Stimulated activated CD4-positive, alpha-beta T cell treated with anti-CD3 and anti-CD28 coated beads, Interleukin-4, amount 100 ng/mL, for 48 hours (primary cell): ENCODE results near the gene UPF3A.
"Not testable (repeated sequence)": the region's sequence is repeated elsewhere in the genome, so short reads cannot be mapped to it uniquely, and the experiment has no call there.

ENCODE experiments used
- DNase-seq, 2 donors: peaks; one replicate each; pipeline ENCODE4 v3.0.0-alpha.2; 2020; ENCODE audit warnings: low read depth in 2 of 2

UPF3A gene

DNA sequence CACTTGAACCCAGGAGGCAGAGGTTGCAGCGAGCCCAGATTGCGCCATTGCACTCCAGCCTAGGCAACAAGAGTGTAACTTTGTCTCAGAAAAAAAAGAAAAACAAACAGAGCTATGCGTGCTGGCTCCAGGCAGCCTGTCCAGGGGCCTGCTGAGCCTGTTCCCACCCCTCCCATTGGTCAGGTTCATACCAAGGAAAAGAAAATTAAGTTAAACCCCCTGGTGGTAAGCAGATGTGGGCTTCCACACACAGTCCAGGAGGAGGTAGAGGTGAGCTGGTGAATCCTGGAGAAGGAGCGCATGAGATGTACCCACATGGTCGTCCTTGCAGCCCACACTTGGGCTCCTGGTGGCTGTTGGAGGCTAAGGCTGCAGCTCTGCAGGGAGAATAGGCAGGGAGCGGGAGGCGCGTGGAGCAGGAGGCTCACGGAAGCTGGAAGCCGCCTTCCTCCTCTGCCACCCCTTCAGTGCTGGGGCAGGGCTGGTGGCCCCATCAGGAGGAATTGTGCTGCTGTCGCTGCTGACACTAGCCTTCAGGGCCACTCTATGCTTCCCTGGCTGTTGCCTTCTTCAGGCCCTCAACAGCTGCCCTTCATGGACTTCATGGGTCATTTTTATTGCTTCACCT, 22.4 kb downstream of the UPF3A start:
- no peak for DNase-seq

DNA sequence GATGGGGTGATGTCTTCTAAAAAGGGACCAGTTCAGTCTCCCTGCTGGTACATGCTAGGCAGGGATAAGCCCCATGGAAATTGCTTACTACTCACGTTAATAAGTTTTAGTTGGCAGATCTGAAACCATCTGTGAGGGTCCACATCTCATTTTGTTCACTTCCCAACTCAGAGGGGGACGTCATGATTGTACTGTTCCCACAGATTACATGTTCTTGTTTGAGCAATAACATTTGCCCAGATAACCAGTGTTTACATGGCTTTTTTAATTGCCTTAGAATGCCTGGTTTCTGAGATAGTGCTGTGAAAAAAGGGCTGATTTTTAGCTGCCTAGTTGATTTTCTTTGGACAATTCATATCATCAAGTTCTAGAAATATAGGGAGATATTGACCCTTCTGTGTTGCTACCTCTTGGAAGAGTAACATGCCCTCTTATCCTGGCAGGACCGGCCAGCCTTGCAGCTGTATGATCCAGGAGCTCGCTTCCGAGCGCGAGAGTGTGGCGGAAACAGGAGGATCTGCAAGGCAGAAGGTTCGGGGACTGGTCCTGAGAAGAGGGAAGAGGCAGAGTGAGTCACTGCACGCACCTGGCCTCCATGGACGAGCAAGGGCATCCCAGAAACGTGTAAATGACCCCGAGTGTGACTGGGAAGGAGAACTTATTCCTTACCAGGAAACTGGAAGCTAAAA, 23.1 kb downstream of the UPF3A start:
- DNase-seq = no peak

DNA sequence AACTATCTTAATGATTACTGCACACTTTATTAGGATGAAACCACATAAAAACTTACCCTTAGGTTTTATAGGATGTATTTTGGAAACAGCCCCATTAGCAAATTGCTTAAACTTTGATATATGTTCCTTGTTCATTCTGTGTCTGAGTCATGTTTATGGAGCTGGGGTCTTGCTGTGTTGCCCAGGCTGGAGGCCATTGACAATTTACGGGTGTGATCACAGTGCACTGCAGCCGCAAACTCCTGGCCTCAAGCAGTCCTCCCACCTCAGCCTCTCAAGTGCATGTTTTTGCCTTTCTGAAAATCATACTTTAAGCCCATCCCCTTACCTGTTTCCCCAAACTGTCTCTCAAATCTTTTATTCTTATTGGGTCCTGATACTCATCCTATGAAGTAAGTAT, 27.7 kb downstream of the UPF3A start:
- DNase-seq = no peak

DNA sequence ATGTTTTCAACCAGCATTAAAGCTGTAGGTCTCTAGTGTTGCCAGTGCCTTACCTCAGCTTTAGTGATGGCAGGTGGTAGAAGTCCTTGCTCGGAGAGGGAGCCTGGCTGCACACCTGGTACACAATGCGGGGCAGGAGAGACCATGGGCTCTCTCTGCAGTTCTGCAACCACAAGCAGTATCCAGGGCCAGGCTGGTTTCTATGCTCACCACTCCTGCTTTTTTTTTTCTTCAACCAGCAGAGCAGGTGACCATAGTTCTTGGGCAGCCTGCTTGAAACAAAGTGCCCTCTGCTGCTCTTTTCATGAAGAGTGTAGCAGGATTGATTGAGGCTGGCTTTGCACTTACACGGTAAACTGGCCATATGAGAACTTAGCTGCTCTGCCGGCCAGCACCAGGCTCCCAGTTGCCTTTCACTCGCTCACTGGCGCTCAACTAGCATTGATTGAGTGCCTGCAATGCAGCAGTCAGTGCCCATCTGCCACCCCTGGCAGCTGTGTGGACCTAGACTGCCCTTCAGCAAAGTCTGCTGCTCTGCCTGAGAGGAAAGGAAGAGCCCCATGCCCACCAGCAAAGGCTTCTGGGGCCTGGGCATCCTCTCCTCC, 28.5 kb downstream of the UPF3A start:
- no peak for DNase-seq

DNA sequence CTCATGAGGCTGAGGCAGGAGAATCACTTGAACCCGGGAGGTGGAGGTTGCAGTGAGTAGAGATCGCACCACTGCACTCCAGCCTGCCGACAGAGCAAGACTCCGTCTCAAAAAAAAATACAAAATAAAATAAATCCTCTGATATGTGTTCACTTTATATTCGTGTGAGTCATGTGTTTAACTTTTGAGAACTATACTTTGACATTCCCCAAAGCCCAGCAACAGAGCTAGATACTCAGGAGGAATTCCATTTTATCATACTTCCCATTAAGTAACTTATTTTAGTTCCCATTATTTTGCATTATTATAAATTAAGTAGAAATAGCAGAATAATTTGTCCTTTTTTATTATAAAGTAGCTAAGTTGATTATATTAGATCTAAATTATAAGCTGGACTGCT, 29.6 kb downstream of the UPF3A start:
- DNase-seq = no peak

DNA sequence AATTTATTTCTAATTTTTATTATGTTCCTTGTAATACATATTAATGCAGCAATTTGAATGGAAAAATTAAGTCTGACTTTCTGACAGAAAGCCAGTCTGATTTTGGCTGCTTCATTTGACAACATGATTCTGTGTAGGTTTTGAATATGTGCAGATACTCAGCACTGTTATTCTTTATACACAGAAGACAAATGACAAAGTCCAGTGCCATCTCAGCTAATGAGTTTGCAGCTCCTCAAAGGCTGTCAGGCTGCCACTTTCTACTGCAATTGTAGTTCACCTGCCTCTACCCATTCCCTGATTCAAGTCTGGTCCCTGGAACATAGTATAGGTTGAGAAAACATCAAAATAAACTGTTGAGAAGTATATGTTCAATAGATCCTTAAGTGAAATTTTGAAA, 30.0 kb downstream of the UPF3A start:
- DNase-seq = no peak

DNA sequence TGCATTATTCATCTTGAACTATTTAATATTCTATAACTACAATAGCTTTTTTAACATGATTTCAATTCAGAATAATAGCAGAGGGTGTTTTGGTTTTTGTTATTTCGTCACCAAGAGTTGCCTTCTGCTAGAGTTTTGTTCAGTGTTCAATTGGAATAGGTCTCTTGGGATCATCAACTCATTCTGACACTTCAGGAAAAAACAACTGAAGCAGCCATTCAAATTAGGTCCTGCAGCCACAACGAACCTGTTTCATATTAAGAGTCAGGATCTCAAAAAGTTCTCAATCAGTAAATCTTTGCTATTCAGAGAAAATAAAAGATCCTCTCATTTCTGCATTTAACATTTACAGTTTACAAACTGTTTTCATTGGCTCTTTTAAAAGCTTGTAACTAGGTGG, 30.5 kb downstream of the UPF3A start:
- DNase-seq = no peak

DNA sequence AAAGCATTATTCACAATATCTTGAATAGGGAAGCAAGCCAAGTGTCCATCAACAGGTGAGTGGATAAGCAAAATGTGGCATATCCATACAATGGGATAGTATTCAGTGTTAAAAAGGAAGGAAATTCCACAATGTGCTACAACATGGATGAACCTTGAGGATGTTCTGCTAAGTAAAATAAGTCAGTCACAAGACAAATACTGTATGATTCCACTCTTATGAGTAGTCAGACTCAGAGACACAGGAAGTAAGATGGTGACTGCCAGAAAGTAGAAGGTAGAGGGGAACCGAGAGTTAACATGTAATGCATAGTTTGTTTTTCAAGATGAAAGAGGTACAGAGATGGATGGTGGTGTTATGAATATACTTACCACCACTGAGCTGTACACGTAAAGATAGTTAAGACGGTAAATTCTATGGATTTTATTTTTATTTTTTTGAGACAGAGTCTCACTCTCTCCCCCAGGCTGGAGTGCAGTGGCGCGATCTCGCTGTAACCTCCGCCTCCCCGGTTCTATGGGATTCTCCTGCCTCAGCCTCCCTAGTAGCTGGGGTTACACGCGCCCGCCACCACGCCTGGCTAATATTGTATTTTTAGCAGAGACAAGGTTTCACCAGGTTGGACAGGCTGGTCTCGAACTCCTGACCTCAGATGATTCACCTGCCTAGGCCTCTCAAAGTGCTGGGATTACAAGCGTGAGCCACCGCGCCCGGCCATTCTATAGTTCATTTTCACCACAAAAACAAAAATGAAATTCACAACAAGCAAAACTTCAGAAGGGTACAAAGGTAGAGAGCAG, 31.9 kb downstream of the UPF3A start:
- DNase-seq = peak; percentile 44

DNA sequence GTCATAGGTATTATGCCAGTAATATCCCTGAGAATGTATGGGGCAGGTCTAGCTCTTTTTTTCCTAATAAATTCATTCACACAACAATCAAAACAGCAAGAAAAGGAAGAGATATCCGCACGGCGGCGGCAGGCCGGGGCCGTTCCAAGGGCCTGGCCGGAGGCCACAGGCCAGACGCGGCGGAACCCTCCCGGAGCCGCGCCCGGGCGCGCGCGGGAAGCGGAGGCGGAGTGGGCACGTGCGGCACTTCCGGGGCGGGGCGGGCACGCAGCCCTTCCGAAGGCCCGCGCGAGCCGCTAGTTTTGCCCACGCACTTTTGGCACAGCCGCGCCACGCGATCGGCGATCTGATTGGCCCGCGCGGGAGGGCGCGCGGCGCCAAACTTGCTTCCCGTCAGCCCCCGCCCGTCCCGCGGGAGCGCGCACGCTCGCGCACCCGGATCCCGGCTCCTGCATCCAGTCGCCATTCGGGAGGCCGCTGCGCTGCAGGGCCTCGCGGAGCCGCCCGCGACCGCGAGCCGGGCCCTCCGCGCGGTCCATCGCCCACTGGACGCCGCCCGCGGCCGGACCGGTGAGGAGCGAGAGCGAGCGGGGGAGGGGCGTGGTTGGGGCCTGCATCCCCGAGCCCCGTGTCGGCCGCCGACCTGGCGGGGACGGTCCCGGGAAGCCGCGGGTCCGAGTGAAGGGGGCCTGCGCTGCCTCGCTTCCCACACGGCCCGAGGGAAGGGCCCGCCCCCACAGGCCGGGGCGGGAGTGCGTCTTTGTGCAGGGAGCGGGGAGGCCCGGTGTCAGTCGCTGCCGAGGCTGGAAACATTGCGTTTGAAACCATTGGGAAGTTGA, 32.9 kb downstream of the UPF3A start, which contains the start of gene CHAMP1:
Gene CHAMP1 (plus strand): TSS at position 430 of the 839 bp plus-strand sequence. CDS start 9,340 bp downstream, outside the sequence.
- DNase-seq = peak; percentile 90 to 95

DNA sequence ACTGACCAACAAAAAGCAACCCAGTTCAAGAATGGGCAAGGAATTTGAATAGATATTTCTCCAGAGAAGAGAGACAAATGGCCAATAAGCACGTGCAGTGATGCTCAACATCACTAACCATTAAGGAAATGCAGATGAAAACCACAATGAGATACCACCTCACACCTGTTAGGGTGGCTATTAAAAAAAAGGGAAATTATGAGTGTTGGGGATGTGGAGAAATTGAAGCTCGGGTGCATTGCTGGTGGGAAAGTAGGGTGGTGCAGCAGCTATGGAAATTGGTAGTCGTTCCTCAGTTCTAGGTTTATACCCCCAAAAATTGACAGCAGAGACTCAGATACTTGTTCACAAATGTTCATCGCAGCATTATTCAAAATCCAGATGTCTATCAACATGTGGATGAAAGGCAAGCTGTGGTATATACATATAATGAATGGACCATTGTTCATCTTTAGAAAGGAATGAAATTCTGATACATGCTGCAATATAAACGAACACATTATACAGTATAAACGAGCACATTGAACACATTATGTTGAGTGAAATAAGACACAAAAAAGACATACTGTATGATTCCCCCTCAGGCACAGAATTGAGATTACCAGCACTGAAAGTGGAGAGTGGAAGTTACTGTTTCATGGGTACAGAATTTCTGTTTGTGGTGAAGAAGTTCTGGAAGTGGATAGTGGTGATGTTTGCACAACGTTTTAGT, 33.8 kb downstream of the UPF3A start:
- no peak for DNase-seq

DNA sequence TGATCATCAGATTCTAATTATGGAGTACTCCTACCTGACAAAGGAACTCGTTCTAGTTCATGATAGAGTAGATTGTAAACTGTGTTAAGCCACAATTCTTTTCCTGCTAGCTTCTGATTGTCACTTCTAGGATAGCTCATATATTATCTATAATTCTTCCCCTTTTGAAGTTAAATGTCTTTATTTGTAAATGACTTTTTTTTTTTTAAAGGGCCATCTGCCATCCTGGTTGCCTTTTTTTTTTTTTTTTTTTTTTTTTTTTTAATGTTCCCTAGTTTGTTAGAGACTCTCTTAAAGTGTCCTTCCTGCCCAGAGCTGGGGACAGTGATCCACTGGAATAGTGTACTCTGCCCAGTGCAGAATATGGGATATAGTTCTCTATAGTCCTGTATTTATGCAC, 37.2 kb downstream of the UPF3A start:
- DNase-seq = no peak

DNA sequence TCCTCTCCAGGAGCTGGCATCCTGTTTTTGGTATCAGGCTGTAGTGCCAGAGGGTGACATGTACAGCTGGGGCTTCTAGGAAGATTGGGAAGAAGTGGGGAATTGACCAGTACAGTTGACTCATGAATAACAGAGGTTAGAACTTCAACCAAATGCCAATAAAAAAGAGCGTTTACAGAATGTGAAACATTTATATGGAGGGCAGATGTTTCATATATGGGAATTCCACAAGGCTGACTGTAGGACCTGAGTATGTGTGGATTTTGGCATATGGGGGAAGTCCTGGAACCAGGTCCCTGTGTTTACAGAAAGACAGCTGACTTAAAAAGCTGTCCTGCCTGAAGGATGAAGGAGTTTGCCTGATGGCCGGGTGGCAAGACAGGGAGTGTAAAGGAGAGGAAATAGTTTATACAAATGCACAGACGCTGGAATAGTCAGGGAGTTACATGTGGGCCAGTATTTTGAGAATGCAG, 38.1 kb downstream of the UPF3A start:
- no peak for DNase-seq

DNA sequence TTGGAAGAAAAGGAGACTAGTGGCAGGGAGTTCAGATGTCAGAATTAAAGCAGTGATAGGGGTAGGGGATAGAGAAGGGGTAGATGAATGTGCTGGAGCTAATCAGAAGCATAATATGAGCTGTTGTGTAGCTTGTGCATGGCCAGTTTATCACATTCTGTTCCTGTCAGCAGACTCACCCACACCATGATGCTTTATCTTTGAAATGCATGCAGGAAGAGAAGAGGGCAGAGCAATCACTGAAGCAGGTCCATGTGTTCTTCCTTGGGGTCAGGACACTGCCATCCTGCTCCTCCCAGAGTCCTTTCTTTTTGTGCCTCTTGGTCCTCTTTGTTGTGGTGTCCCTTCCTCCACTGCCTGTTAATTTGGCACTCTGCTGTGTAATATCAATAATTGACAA, 38.7 kb downstream of the UPF3A start:
- no peak for DNase-seq

DNA sequence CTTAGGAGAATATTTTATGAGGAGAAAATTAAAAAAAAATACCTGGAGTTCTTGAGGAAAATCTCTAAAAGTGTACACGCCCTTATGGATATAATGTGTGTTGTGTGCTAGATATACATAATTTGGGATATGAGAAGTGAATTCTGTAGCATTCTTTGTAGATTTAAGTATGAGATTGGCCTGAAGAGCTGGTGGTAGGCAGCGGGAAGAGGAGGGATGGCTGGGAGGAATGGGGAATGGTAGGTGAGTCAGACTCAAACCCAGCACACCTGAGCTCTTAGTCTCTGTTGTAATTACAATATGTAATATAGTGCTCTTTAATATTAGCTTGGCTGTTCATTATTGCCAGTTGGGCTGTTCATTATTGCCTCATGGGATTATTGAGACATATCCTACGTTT, 39.9 kb downstream of the UPF3A start:
- DNase-seq = no peak

DNA sequence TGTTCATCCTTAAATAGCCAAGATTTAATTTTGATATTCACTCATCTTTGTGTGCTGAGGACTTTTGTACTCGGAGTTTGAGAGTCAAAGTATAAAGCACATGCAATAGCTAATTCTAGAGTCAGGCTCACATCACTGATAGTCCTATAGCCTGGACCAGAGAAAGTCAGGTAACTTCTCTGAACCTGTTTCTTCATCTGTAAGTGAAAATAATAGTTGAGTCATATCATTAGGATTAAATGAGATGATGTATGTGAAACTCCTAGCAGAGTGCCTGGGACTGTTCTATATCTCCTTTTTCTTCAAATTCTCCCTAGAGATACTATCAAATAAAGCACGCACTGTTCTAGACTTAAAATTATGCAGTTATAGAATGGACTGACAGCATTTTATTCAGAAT, 41.9 kb downstream of the UPF3A start:
- DNase-seq = no peak

DNA sequence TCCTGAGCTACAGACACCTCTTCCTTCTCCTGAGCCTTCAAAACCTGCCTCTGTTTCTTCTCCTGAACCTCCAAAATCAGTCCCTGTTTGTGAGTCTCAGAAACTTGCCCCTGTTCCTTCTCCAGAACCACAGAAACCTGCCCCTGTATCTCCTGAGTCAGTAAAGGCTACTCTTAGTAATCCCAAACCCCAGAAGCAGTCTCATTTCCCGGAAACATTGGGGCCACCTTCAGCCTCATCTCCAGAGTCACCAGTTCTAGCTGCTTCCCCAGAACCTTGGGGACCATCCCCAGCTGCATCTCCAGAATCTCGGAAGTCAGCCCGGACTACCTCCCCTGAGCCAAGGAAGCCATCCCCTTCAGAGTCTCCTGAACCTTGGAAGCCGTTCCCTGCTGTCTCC, 42.9 kb downstream of the UPF3A start:
- no peak for DNase-seq

DNA sequence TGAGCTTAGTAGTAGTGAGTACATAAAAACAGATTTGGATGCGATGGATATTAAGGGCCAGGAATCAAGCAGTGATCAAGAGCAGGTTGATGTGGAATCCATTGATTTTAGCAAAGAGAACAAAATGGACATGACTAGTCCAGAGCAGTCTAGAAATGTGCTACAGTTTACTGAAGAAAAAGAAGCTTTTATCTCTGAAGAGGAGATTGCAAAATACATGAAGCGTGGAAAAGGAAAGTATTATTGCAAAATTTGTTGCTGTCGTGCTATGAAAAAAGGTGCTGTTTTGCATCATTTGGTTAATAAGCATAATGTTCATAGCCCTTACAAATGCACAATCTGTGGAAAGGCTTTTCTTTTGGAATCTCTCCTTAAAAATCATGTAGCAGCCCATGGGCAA, 44.3 kb downstream of the UPF3A start:
- no peak for DNase-seq

DNA sequence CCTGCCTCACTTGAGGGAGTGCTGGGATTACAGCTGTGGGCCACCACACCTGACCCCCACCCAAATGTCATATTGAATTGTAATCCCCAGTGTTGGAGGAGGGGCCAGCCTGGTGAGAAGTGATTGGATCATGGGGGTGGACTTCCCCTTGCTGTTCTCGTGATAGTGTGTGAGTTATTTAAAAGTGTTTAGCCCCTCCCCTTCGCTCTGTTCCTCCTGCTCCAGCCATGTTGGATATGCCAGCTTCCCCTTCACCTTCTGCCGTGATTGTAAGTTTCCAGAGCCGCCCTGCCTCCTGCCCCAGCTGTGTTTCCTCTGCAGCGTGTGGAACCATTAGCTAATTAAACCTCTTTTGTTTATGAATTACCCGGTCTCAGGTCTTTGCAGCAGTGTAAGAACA, 46.6 kb downstream of the UPF3A start:
- no peak for DNase-seq

DNA sequence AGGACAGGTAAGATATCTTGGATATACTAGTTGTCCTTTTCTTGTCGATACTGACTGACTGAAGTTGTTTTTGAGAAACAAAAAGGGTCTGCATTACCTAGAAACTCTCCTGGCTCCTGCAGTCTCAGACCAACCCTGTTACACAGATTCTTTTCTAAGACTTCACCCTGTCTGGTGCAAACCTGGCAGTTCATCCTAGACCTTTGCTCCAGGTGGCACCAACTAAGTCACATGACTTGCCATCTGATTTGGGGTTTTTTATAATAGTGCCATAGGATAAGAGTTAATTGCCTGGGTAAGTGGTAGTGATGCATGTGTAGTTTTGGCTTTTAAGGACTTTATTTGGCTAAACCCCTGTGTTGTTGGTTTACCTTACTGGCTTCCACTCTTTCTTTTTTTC, 47.2 kb downstream of the UPF3A start:
- DNase-seq = no peak

DNA sequence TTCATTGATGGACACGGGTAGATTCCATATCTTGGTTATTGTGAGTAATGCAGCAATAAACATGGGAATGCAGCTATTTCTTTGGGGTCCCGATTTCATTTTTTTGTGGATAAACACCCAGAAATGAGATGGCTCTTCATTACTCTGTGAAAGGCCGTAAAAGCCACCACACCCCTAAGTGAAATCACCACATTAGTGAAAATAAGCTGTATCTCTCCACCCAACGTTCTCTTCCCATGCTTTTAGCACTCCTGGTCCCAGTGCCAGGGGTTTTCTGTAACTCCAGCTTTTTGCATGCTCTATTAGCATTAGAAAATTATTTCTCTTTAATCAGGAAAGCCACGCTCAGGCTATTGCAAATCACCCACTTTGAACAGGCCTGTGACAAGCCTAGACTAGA, 48.7 kb downstream of the UPF3A start:
- DNase-seq = no peak

DNA sequence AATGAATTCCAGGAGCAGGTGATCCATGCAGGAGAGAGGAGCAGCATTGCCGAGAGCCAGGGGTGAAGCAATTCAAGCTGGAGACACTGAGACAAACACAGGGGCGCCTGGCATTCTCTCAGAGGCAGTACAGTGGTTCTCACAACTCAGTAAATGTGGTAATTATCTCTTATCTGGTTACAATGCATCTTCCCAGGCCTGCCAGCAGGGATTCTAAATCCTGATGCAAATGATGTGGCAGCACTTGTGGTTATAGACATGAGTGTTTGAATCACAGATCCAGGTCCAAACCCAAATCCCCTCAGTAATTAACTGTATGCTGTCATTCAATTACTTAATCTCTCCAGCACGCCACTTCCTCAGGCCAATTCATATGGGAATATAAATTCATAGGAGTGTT, 52.5 kb downstream of the UPF3A start:
- DNase-seq = not testable (repeated sequence)
